PC-9 (cell line): ENCODE measurements around the gene RGS7.

Experiments
- EZH2 ChIP-seq: fragments of 200-600 bp; sonication (generic); IDR thresholded peaks from 2 replicates; pipeline ENCODE4 v1.8.0; 2017; ENCODE audit warnings: antibody characterized with exemption, low read depth
- TF ChIP-seq, protein P1 (sequence below): fragments of 200-600 bp; sonication (generic); conservative IDR thresholded peaks from 2 replicates; pipeline ENCODE4 v1.6.1; 2017; ENCODE audit warnings: mixed run types, antibody characterized with exemption, mild to moderate bottlenecking, moderate library complexity

DNA sequence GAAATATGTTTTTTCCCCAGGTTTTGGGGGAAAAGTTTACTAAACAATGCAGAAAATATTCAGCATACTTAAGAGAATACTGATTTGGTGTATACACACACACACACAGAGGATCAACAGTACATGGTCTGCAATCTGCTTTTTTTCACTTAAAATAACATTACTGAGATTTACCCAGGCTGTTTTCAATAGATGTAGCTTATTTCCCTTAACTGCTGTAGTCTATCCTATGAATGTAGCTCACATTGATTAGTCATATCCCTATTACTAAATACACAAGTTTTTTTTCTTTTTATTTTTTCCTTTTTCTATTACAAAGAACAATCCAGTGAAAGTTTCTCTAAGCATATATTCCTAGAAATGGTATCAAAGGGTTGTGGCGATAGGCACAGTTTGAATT lies 478.4 kb downstream of the RGS7 start:
- TF ChIP-seq, protein P1, sequence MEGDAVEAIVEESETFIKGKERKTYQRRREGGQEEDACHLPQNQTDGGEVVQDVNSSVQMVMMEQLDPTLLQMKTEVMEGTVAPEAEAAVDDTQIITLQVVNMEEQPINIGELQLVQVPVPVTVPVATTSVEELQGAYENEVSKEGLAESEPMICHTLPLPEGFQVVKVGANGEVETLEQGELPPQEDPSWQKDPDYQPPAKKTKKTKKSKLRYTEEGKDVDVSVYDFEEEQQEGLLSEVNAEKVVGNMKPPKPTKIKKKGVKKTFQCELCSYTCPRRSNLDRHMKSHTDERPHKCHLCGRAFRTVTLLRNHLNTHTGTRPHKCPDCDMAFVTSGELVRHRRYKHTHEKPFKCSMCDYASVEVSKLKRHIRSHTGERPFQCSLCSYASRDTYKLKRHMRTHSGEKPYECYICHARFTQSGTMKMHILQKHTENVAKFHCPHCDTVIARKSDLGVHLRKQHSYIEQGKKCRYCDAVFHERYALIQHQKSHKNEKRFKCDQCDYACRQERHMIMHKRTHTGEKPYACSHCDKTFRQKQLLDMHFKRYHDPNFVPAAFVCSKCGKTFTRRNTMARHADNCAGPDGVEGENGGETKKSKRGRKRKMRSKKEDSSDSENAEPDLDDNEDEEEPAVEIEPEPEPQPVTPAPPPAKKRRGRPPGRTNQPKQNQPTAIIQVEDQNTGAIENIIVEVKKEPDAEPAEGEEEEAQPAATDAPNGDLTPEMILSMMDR: no peak
- TF ChIP-seq EZH2: no peak
